HUES64 (cell line): Measurements from ENCODE around the gene BTBD9.

ENCODE experiments used
- H3K27ac ChIP-seq: 2 replicates; pipeline ENCODE4 v1.7.0; 2013; ENCODE audit warnings: low read depth, low read length, inconsistent platforms
- H3K27me3 ChIP-seq: 2 replicates; pipeline ENCODE4 v1.6.1; 2013; ENCODE audit warnings: mild to moderate bottlenecking, low read length; ENCODE audit not compliant: insufficient read depth
- H3K36me3 ChIP-seq: 2 replicates; pipeline ENCODE4 v1.6.1; 2013; ENCODE audit warnings: mild to moderate bottlenecking, low read length; ENCODE audit not compliant: insufficient read depth
- H3K4me1 ChIP-seq: 2 replicates; pipeline ENCODE4 v1.6.1; 2013; ENCODE audit warnings: mild to moderate bottlenecking, low read length, moderate library complexity; ENCODE audit not compliant: insufficient read depth
- H3K4me3 ChIP-seq: 2 replicates; pipeline ENCODE4 v1.5.1; 2013; ENCODE audit warnings: mild to moderate bottlenecking, low read length, moderate library complexity
- H3K9ac ChIP-seq: 2 replicates; pipeline ENCODE4 v1.6.1; 2013; ENCODE audit warnings: mild to moderate bottlenecking, low read depth, low read length
- H3K9me3 ChIP-seq: 2 replicates; pipeline ENCODE4 v1.6.1; 2013; ENCODE audit warnings: low read depth, low read length; ENCODE audit not compliant: insufficient read depth
- WGBS: fragments of 150-250, 120-280 bp; methylation state at CpG from one replicate; pipeline ENCODE4 v1.1.7; 2013; ENCODE audit warnings: missing lambda C conversion rate; 5-methylcytosine and 5-hydroxymethylcytosine counted together

BTBD9 gene

GRCh38 chr6:38281126-38281525 is 358.6 kb downstream of the BTBD9 start:
- 20% methylated on average over 2 of the region's 2 CpGs for WGBS
- Histone ChIP-seq H3K4me1 (peaks cover 24% of the 10 kb centered on the region), H3K9me3 (no peaks in the 10 kb centered on the region), H3K4me3 (no peak overlapping the region), H3K36me3 (no peaks in the 10 kb centered on the region), H3K27me3 (no peaks in the 10 kb centered on the region), H3K27ac (no peak overlapping the region), H3K9ac (no peak overlapping the region)

GRCh38 chr6:38279963-38280588 is 359.7 kb downstream of the BTBD9 start:
- Histone ChIP-seq H3K27me3 (no peaks in the 10 kb centered on the region), H3K9me3 (no peaks in the 10 kb centered on the region), H3K4me3 (no peak overlapping the region), H3K27ac (no peak overlapping the region), H3K9ac (no peak overlapping the region), H3K36me3 (no peaks in the 10 kb centered on the region), H3K4me1 (peaks cover 24% of the 10 kb centered on the region)
- 86% methylated on average over 2 of the region's 2 CpGs for WGBS

GRCh38 chr6:38279423-38279822 is 360.3 kb downstream of the BTBD9 start:
- no peak overlapping the region for H3K27ac ChIP-seq
- H3K36me3 ChIP-seq = no peaks in the 10 kb centered on the region
- 54% methylated on average over 2 of the region's 4 CpGs for WGBS
- H3K27me3 ChIP-seq = no peaks in the 10 kb centered on the region
- no peak overlapping the region for H3K4me3 ChIP-seq
- H3K4me1 ChIP-seq = peaks cover 24% of the 10 kb centered on the region
- H3K9ac ChIP-seq = no peak overlapping the region
- no peaks in the 10 kb centered on the region for H3K9me3 ChIP-seq

- Histone ChIP-seq H3K4me1 (peaks cover 41% of the 10 kb centered on the region), H3K4me3 (no peak overlapping the region), H3K9me3 (no peaks in the 10 kb centered on the region), H3K27ac (no peak overlapping the region), H3K36me3 (no peaks in the 10 kb centered on the region), H3K27me3 (no peaks in the 10 kb centered on the region), H3K9ac (no peak overlapping the region)
- 90% methylated on average over 1 of the region's 1 CpG for WGBS
Observed at GRCh38 chr6:38273325-38273724, 366.4 kb downstream of the BTBD9 start.

- Histone ChIP-seq H3K4me1 (peaks cover 43% of the 10 kb centered on the region), H3K9ac (no peak overlapping the region)
- 90% methylated on average over 1 of the region's 1 CpG for WGBS
Observed at GRCh38 chr6:38272222-38272621, 367.5 kb downstream of the BTBD9 start.

GRCh38 chr6:38271081-38271480 is 368.6 kb downstream of the BTBD9 start:
- Histone ChIP-seq H3K9me3 (no peaks in the 10 kb centered on the region), H3K36me3 (no peaks in the 10 kb centered on the region), H3K27me3 (no peaks in the 10 kb centered on the region), H3K9ac (no peak overlapping the region), H3K27ac (no peak overlapping the region), H3K4me1 (peaks cover 43% of the 10 kb centered on the region), H3K4me3 (no peak overlapping the region)

More at GRCh38 chr6:38272222-38272621, 367.5 kb downstream of the BTBD9 start:
- Histone ChIP-seq H3K9me3 (no peaks in the 10 kb centered on the region), H3K4me3 (no peak overlapping the region), H3K36me3 (no peaks in the 10 kb centered on the region), H3K27ac (no peak overlapping the region), H3K27me3 (no peaks in the 10 kb centered on the region)

- no peaks in the 10 kb centered on the region for H3K36me3 ChIP-seq
- H3K27ac ChIP-seq = no peak overlapping the region
- H3K9me3 ChIP-seq = no peaks in the 10 kb centered on the region
- 42% methylated on average over 1 of the region's 1 CpG for WGBS
- no peak overlapping the region for H3K4me3 ChIP-seq
- H3K9ac ChIP-seq = no peak overlapping the region
- peaks cover 43% of the 10 kb centered on the region for H3K4me1 ChIP-seq
- no peaks in the 10 kb centered on the region for H3K27me3 ChIP-seq
Observed at GRCh38 chr6:38270367-38270766, 369.4 kb downstream of the BTBD9 start.

GRCh38 chr6:38269461-38270172 is 370.1 kb downstream of the BTBD9 start:
- Histone ChIP-seq H3K4me3 (no peak overlapping the region), H3K9ac (no peak overlapping the region), H3K4me1 (peaks cover 48% of the 10 kb centered on the region), H3K9me3 (no peaks in the 10 kb centered on the region), H3K36me3 (no peaks in the 10 kb centered on the region), H3K27me3 (no peaks in the 10 kb centered on the region), H3K27ac (no peak overlapping the region)
- WGBS = 64% methylated on average over 9 of the region's 9 CpGs

GRCh38 chr6:38268342-38268741 is 371.4 kb downstream of the BTBD9 start:
- Histone ChIP-seq H3K4me3 (no peak overlapping the region), H3K9ac (no peak overlapping the region), H3K27me3 (no peaks in the 10 kb centered on the region), H3K27ac (no peak overlapping the region), H3K4me1 (peaks cover 56% of the 10 kb centered on the region), H3K9me3 (no peaks in the 10 kb centered on the region), H3K36me3 (no peaks in the 10 kb centered on the region)
- WGBS = 88% methylated on average over 4 of the region's 4 CpGs

GRCh38 chr6:38266921-38267354 is 372.8 kb downstream of the BTBD9 start:
- Histone ChIP-seq H3K36me3 (no peaks in the 10 kb centered on the region), H3K4me1 (peaks cover 69% of the 10 kb centered on the region), H3K4me3 (no peak overlapping the region), H3K27ac (no peak overlapping the region), H3K27me3 (no peaks in the 10 kb centered on the region), H3K9ac (no peak overlapping the region), H3K9me3 (no peaks in the 10 kb centered on the region)
- 84% methylated on average over 7 of the region's 7 CpGs for WGBS

GRCh38 chr6:38264605-38265004 is 375.1 kb downstream of the BTBD9 start:
- no peak overlapping the region for H3K4me3 ChIP-seq
- no peaks in the 10 kb centered on the region for H3K9me3 ChIP-seq
- H3K4me1 ChIP-seq = peaks cover 58% of the 10 kb centered on the region
- H3K27me3 ChIP-seq = no peaks in the 10 kb centered on the region
- no peak overlapping the region for H3K27ac ChIP-seq
- 43% methylated on average over 8 of the region's 8 CpGs for WGBS
- H3K36me3 ChIP-seq = no peaks in the 10 kb centered on the region
- H3K9ac ChIP-seq = no peak overlapping the region
